ENCODE results near the gene ERGIC3.

The ERGIC3 gene

GRCh38 chr20:35598476-35598875 is 56.6 kb downstream of the ERGIC3 start:
- Histone ChIP-seq H3K4me1 (ENCODE audit: insufficient read depth, low read length, severe bottlenecking) (peaks cover 10% of the 10 kb centered on the region), H3K4me3 (ENCODE audit: low read depth, low read length, poor library complexity, severe bottlenecking) (no peak overlapping the region), H3K9me3 (ENCODE audit: low read length) (no peaks in the 10 kb centered on the region), H3K27ac (ENCODE audit: low read depth, low read length, poor library complexity, severe bottlenecking) (no peak overlapping the region), H3F3A (ENCODE audit: insufficient read depth, low read length) (no peaks in the 10 kb centered on the region), H3K4me2 (ENCODE audit: low read length) (no peak overlapping the region), H4K20me1 (ENCODE audit: insufficient read depth, low read length) (no peaks in the 10 kb centered on the region), H3K27me3 (ENCODE audit: insufficient read depth, low read length) (no peaks in the 10 kb centered on the region), H3K36me3 (ENCODE audit: insufficient read depth, low read length) (no peaks in the 10 kb centered on the region), H3K79me2 (ENCODE audit: insufficient read depth, low read length) (no peaks in the 10 kb centered on the region), H3K9me2 (ENCODE audit: low read depth, low read length) (no peaks in the 10 kb centered on the region), H2AFZ (ENCODE audit: low read length) (no peak overlapping the region), H3K9ac (ENCODE audit: low read length) (no peak overlapping the region)
- TF ChIP-seq EZH2 (IDR thresholded peaks at IDR 0.05; ENCODE audit: borderline replicate concordance, low read length) (no peak), CTCF (IDR thresholded peaks at IDR 0.05; ENCODE audit: low read length) (no peak)

- TF ChIP-seq EZH2 (IDR thresholded peaks at IDR 0.05; ENCODE audit: borderline replicate concordance, low read length) (no peak), CTCF (IDR thresholded peaks at IDR 0.05; ENCODE audit: low read length) (no peak)
- no peak overlapping the region for H3K27ac ChIP-seq (ENCODE audit: low read depth, low read length, poor library complexity, severe bottlenecking)
These were observed 57.3 kb downstream of the ERGIC3 start for GRCh38 chr20:35598899-35599775.

GRCh38 chr20:35599776-35600120 is 57.9 kb downstream of the ERGIC3 start:
- H3K27me3 ChIP-seq (ENCODE audit: insufficient read depth, low read length), result no peaks in the 10 kb centered on the region
- TF ChIP-seq CTCF (IDR thresholded peaks at IDR 0.05; ENCODE audit: low read length), result no peak
- TF ChIP-seq EZH2 (IDR thresholded peaks at IDR 0.05; ENCODE audit: borderline replicate concordance, low read length), result no peak

More at GRCh38 chr20:35598899-35599775, 57.3 kb downstream of the ERGIC3 start:
- Histone ChIP-seq H3K9me3 (ENCODE audit: low read length) (no peaks in the 10 kb centered on the region), H3K4me3 (ENCODE audit: low read depth, low read length, poor library complexity, severe bottlenecking) (no peak overlapping the region), H2AFZ (ENCODE audit: low read length) (no peak overlapping the region), H3K9ac (ENCODE audit: low read length) (no peak overlapping the region), H3K79me2 (ENCODE audit: insufficient read depth, low read length) (no peaks in the 10 kb centered on the region), H3F3A (ENCODE audit: insufficient read depth, low read length) (no peaks in the 10 kb centered on the region), H3K4me2 (ENCODE audit: low read length) (no peak overlapping the region), H3K4me1 (ENCODE audit: insufficient read depth, low read length, severe bottlenecking) (peaks cover 10% of the 10 kb centered on the region), H3K36me3 (ENCODE audit: insufficient read depth, low read length) (no peaks in the 10 kb centered on the region), H3K27me3 (ENCODE audit: insufficient read depth, low read length) (no peaks in the 10 kb centered on the region), H3K9me2 (ENCODE audit: low read depth, low read length) (no peaks in the 10 kb centered on the region), H4K20me1 (ENCODE audit: insufficient read depth, low read length) (no peaks in the 10 kb centered on the region)

More at GRCh38 chr20:35599776-35600120, 57.9 kb downstream of the ERGIC3 start:
- Histone ChIP-seq H3K27ac (ENCODE audit: low read depth, low read length, poor library complexity, severe bottlenecking) (no peak overlapping the region), H3K36me3 (ENCODE audit: insufficient read depth, low read length) (no peaks in the 10 kb centered on the region), H3K9ac (ENCODE audit: low read length) (no peak overlapping the region), H3K4me1 (ENCODE audit: insufficient read depth, low read length, severe bottlenecking) (peaks cover 10% of the 10 kb centered on the region), H2AFZ (ENCODE audit: low read length) (no peak overlapping the region), H4K20me1 (ENCODE audit: insufficient read depth, low read length) (no peaks in the 10 kb centered on the region), H3K9me3 (ENCODE audit: low read length) (no peaks in the 10 kb centered on the region), H3K4me2 (ENCODE audit: low read length) (no peak overlapping the region), H3F3A (ENCODE audit: insufficient read depth, low read length) (no peaks in the 10 kb centered on the region), H3K4me3 (ENCODE audit: low read depth, low read length, poor library complexity, severe bottlenecking) (no peak overlapping the region), H3K9me2 (ENCODE audit: low read depth, low read length) (no peaks in the 10 kb centered on the region), H3K79me2 (ENCODE audit: insufficient read depth, low read length) (no peaks in the 10 kb centered on the region)
